Fibroblast of lung (primary cell): ENCODE measurements around the gene ALOX12.

Source experiments
- EZH2 ChIP-seq: IDR thresholded peaks from 2 replicates; pipeline ENCODE4 v1.5.1; 2012; ENCODE audit warnings: low read length, control low read depth, mild to moderate bottlenecking; ENCODE audit errors: missing control alignments
- TF ChIP-seq, protein P1 (sequence below), 2 donors: IDR thresholded peaks in 1 of 2; conservative IDR thresholded peaks in 1 of 2; 1 replicate in 1 of 2; 2 replicates in 1 of 2; pipeline ENCODE4 v1.5.1; 2011 to 2012; ENCODE audit warnings: low read length in 2 of 2, control low read depth in 1 of 2, inconsistent platforms in 1 of 2, low read depth in 1 of 2, mild to moderate bottlenecking in 1 of 2

DNA sequence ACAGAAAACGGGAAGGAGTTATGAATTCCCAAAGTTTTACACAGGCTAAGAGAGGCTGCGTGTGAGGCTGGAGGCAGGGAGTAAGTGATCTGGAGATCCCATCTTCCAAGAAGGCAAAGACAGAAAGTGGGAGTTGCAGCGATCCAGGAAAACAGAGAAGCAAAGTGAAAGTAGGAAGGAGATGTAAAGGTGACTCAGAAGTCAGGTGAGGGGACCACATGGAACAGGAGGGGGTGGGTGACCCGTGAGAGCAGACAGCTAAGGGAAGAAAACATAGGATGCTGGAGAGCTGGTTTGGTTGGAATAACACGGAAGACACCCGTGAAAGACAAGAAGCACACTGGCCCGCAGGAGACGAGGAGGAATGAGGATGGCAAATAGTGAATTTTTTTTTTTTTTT is 1.3 kb downstream of the ALOX12 start:
- TF ChIP-seq, protein P1, sequence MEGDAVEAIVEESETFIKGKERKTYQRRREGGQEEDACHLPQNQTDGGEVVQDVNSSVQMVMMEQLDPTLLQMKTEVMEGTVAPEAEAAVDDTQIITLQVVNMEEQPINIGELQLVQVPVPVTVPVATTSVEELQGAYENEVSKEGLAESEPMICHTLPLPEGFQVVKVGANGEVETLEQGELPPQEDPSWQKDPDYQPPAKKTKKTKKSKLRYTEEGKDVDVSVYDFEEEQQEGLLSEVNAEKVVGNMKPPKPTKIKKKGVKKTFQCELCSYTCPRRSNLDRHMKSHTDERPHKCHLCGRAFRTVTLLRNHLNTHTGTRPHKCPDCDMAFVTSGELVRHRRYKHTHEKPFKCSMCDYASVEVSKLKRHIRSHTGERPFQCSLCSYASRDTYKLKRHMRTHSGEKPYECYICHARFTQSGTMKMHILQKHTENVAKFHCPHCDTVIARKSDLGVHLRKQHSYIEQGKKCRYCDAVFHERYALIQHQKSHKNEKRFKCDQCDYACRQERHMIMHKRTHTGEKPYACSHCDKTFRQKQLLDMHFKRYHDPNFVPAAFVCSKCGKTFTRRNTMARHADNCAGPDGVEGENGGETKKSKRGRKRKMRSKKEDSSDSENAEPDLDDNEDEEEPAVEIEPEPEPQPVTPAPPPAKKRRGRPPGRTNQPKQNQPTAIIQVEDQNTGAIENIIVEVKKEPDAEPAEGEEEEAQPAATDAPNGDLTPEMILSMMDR (conservative IDR thresholded peaks at IDR 0.05 in 1 of 2, IDR thresholded peaks at IDR 0.05 in 1 of 2; ENCODE audit: low read depth in 1 of 2, low read length in 2 of 2) = no peak
- no peak for TF ChIP-seq EZH2
